Erythroblast (primary cell): ENCODE data around the gene PCDHGB3.

Source experiments
- GATA1 ChIP-seq: IDR thresholded peaks from 2 replicates; pipeline ENCODE4 v1.6.1; 2011; ENCODE audit warnings: low read depth, mild to moderate bottlenecking, control low read depth, low read length, moderate library complexity
- POLR2A ChIP-seq: IDR thresholded peaks from 2 replicates; pipeline ENCODE4 v1.6.1; 2011; ENCODE audit warnings: mild to moderate bottlenecking, low read length

DNA sequence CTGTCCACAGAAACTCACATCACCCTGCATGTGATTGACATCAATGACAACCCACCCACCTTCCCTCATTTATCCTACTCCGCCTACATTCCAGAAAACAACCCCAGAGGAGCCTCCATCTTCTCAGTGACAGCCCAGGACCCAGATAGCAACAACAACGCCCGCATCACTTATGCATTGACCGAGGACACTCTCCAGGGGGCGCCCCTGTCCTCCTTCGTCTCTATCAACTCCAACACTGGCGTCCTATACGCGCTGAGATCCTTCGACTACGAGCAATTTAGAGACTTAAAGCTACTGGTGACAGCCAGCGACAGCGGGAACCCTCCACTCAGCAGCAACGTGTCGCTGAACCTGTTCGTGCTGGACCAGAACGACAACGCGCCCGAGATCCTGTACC lies 24.7 kb upstream of the PCDHGB3 start:
- TF ChIP-seq POLR2A (no peak), GATA1 (no peak)
